GM23338 (cell line): ENCODE measurements around the gene ELMO3. TPM values are rescaled to one million over a fixed set of nuclear protein-coding genes. Genes with fewer than 3 reads are reported as not detected.

Experiments used
- ATAC-seq: fragments of 200-7000 bp; cut with Tn5 transposase; 3 replicates; pipeline ENCODE4 v1.9.1; 2020
- DNase-seq: peaks from one replicate; pipeline ENCODE4 v3.0.0-alpha.2; 2015; ENCODE audit warnings: low spot score
- H2AFZ ChIP-seq: fragments of 200-600 bp; sonication (generic); 2 replicates; pipeline ENCODE4 v1.8.0; 2016; ENCODE audit warnings: antibody characterized with exemption, mild to moderate bottlenecking, moderate library complexity
- H3F3A ChIP-seq: fragments of 200-600 bp; sonication (generic); replicated peaks from 2 replicates; pipeline ENCODE4 v1.8.0; 2017; ENCODE audit warnings: antibody characterized with exemption, mixed run types, low read depth
- H3K27ac ChIP-seq: fragments of 200-600 bp; sonication (generic); 2 replicates; pipeline ENCODE4 v1.6.1; 2016; ENCODE audit warnings: low read depth
- H3K27me3 ChIP-seq: fragments of 200-600 bp; sonication (generic); 2 replicates; pipeline ENCODE4 v1.8.0; 2016; ENCODE audit warnings: mild to moderate bottlenecking, mixed run types, moderate library complexity; ENCODE audit not compliant: insufficient read depth
- H3K36me3 ChIP-seq: fragments of 200-600 bp; sonication (generic); 2 replicates; pipeline ENCODE4 v1.8.0; 2016; ENCODE audit warnings: mild to moderate bottlenecking; ENCODE audit not compliant: insufficient read depth
- H3K4me1 ChIP-seq: fragments of 200-600 bp; sonication (generic); 2 replicates; pipeline ENCODE4 v1.8.0; 2016; ENCODE audit warnings: mild to moderate bottlenecking, moderate library complexity; ENCODE audit not compliant: insufficient read depth
- H3K4me2 ChIP-seq: fragments of 200-600 bp; sonication (generic); 2 replicates; pipeline ENCODE4 v1.7.1; 2017; ENCODE audit warnings: mixed run types
- H3K4me3 ChIP-seq: fragments of 200-600 bp; sonication (generic); 2 replicates; pipeline ENCODE4 v1.6.1; 2016; ENCODE audit warnings: mixed run types
- H3K79me2 ChIP-seq: fragments of 200-600 bp; sonication (generic); replicated peaks from 2 replicates; pipeline ENCODE4 v1.8.0; 2017; ENCODE audit warnings: mild to moderate bottlenecking; ENCODE audit not compliant: insufficient read depth
- H3K9me2 ChIP-seq: fragments of 200-600 bp; sonication (generic); 2 replicates; pipeline ENCODE4 v1.8.0; 2017; ENCODE audit not compliant: insufficient read depth
- H4K20me1 ChIP-seq: fragments of 200-600 bp; sonication (generic); replicated peaks from 2 replicates; pipeline ENCODE4 v1.8.0; 2017; ENCODE audit warnings: mild to moderate bottlenecking; ENCODE audit not compliant: insufficient read depth
- H3K27ac Mint-ChIP-seq: 2 replicates; pipeline ENCODE4 v1.8.0; 2020; ENCODE audit warnings: inconsistent platforms, mild to moderate bottlenecking, moderate library complexity, mixed read lengths
- H3K27me3 Mint-ChIP-seq: 3 replicates; pipeline ENCODE4 v1.8.0; 2022; ENCODE audit warnings: low read depth, mild to moderate bottlenecking, moderate library complexity, mixed read lengths, inconsistent platforms; ENCODE audit not compliant: insufficient read depth, poor library complexity
- H3K36me3 Mint-ChIP-seq: 3 replicates; pipeline ENCODE4 v1.8.0; 2021; ENCODE audit warnings: low read depth, mild to moderate bottlenecking, inconsistent platforms, moderate library complexity, mixed read lengths
- H3K4me1 Mint-ChIP-seq: 3 replicates; pipeline ENCODE4 v1.8.0; 2020; ENCODE audit warnings: mild to moderate bottlenecking, inconsistent platforms, mixed read lengths
- H3K4me3 Mint-ChIP-seq: 3 replicates; pipeline ENCODE4 v1.8.0; 2021; ENCODE audit warnings: moderate library complexity, mild to moderate bottlenecking, inconsistent platforms, mixed read lengths
- H3K9me3 Mint-ChIP-seq: 3 replicates; pipeline ENCODE4 v1.8.0; 2020; ENCODE audit warnings: moderate library complexity, mild to moderate bottlenecking, inconsistent platforms, mixed read lengths
- CREB1 ChIP-seq: fragments of 250-450 bp; sonication (Bioruptor Pico); IDR thresholded peaks from 2 replicates; pipeline ENCODE4 v1.5.0; 2020; ENCODE audit warnings: low read depth, mild to moderate bottlenecking, moderate library complexity
- CTCF ChIP-seq, 2 experiments: fragments of 200-600 bp in 1 of 2; sonication (generic) in 1 of 2; conservative IDR thresholded peaks; 2 replicates each; pipeline versions ENCODE4 v1.5.1 to v1.6.1; 2016 to 2017; ENCODE audit warnings: antibody characterized with exemption in 2 of 2, low read depth in 2 of 2, mild to moderate bottlenecking in 2 of 2, moderate library complexity in 1 of 2
- ETS1 ChIP-seq: IDR thresholded peaks from 2 replicates; pipeline ENCODE4 v1.6.1; 2016; ENCODE audit warnings: antibody characterized with exemption
- EZH2 ChIP-seq: fragments of 200-600 bp; sonication (generic); IDR thresholded peaks from one replicate; pipeline ENCODE4 v1.8.0; 2017; ENCODE audit warnings: antibody characterized with exemption, mild to moderate bottlenecking, low read depth; ENCODE audit not compliant: unreplicated experiment
- JUNB ChIP-seq: IDR thresholded peaks from one replicate; pipeline ENCODE4 v1.6.1; 2016; ENCODE audit warnings: antibody characterized with exemption; ENCODE audit not compliant: unreplicated experiment
- POLR2AphosphoS5 ChIP-seq: IDR thresholded peaks from 2 replicates; pipeline ENCODE4 v1.6.1; 2016; ENCODE audit warnings: antibody characterized with exemption, low read depth
- REST ChIP-seq: IDR thresholded peaks from one replicate; pipeline ENCODE4 v1.6.1; 2018; ENCODE audit warnings: antibody characterized with exemption; ENCODE audit not compliant: unreplicated experiment
- ZNF331 ChIP-seq: fragments of 250-450 bp; sonication (Bioruptor Pico); IDR thresholded peaks from 2 replicates; pipeline ENCODE4 v1.5.0; 2020; ENCODE audit warnings: low read depth, mild to moderate bottlenecking, moderate library complexity
- polyA plus RNA-seq: library from polyadenylated mRNA; unstranded; fragments of >200 nt; fragmentation: Nextera tagmentation; extraction: Ambion mirVana; gene quantifications from 2 replicates; pipeline ENCODE4 v1.2.1, GENCODE V29; 2016
- total RNA-seq: library from RNA; depleted of rRNA; stranded (reverse); fragments of >200 nt; shearing (Covaris generic); gene quantifications from 2 replicates; pipeline ENCODE4 v1.2.3, GENCODE V29; 2014

ELMO3 gene
- total and polyA plus RNA-seq, 2 experiments from 2014 or later: 4.7 to 16.2 TPM

- Histone ChIP-seq H3K27ac (no peak overlapping the region), H2AFZ (no peak overlapping the region), H3K79me2 (no peaks in the 10 kb centered on the region), H3K27me3 (peaks cover 97% of the 10 kb centered on the region), H4K20me1 (no peaks in the 10 kb centered on the region; the same call in 1 of the 2 replicates), H3F3A (peaks cover 14% of the 10 kb centered on the region; the same call in 1 of the 2 replicates), H3K36me3 (no peaks in the 10 kb centered on the region), H3K9me2 (no peaks in the 10 kb centered on the region), H3K4me1 (peaks cover 21% of the 10 kb centered on the region), H3K4me3 (0 out of 2 replicates have a peak overlapping the region, but pooled peaks have one; percentile 28), H3K4me2 (peak overlapping the region; percentile 79; the same call in 1 of the 2 replicates)
- no peak overlapping the region for H3K27ac Mint-ChIP-seq
- no peaks in the 10 kb centered on the region; the same call in 2 of the 3 replicates for H3K9me3 Mint-ChIP-seq
- TF ChIP-seq EZH2: peak; percentile 37
- no peak for TF ChIP-seq CTCF (conservative IDR thresholded peaks at IDR 0.05; ENCODE audit: low read depth in 2 of 2)
- no peak for TF ChIP-seq REST
- no peak for TF ChIP-seq ETS1
- TF ChIP-seq ZNF331 (CRISPR knock-in tag): no peak
- TF ChIP-seq CREB1: no peak
- no peak for TF ChIP-seq JUNB
- no peak for TF ChIP-seq POLR2AphosphoS5
- H3K4me3 Mint-ChIP-seq: peak overlapping the region; percentile 62; the same call in 2 of the 3 replicates
- peaks cover 95% of the 10 kb centered on the region for H3K27me3 Mint-ChIP-seq
- H3K4me1 Mint-ChIP-seq: peaks cover 40% of the 10 kb centered on the region
- ATAC-seq (no peak), DNase-seq (no peak)
- no peaks in the 10 kb centered on the region for H3K36me3 Mint-ChIP-seq
Measured at GRCh38 chr16:67166598-67167168, 32.2 kb upstream of the ELMO3 start.

GRCh38 chr16:67167588-67167987 lies 31.3 kb upstream of the ELMO3 start:
- Histone ChIP-seq H3K9me2 (no peaks in the 10 kb centered on the region), H2AFZ (no peak overlapping the region), H3K27me3 (peaks cover 97% of the 10 kb centered on the region), H4K20me1 (no peaks in the 10 kb centered on the region; the same call in 1 of the 2 replicates), H3K79me2 (no peaks in the 10 kb centered on the region), H3K4me2 (no peak overlapping the region), H3K27ac (no peak overlapping the region), H3K36me3 (no peaks in the 10 kb centered on the region), H3K4me3 (no peak overlapping the region), H3F3A (peaks cover 9% of the 10 kb centered on the region; the same call in 1 of the 2 replicates), H3K4me1 (peaks cover 21% of the 10 kb centered on the region)
- no peak overlapping the region for H3K27ac Mint-ChIP-seq
- no peaks in the 10 kb centered on the region for H3K9me3 Mint-ChIP-seq
- peaks cover 35% of the 10 kb centered on the region for H3K4me1 Mint-ChIP-seq
- no peak overlapping the region; the same call in 2 of the 3 replicates for H3K4me3 Mint-ChIP-seq
- ATAC-seq (no peak), DNase-seq (no peak)
- peaks cover 95% of the 10 kb centered on the region for H3K27me3 Mint-ChIP-seq
- no peaks in the 10 kb centered on the region for H3K36me3 Mint-ChIP-seq
- TF ChIP-seq CTCF (conservative IDR thresholded peaks at IDR 0.05; ENCODE audit: low read depth in 2 of 2) (no peak), JUNB (no peak), POLR2AphosphoS5 (no peak), ETS1 (no peak), REST (no peak), CREB1 (no peak)
